Activated T-cell treated with anti-CD3 and anti-CD28 coated beads, Interleukin-2, amount 50 U/mL, for 4 hours (primary cell): ENCODE data around the gene FAM168A. TPM values are rescaled to one million over a fixed set of nuclear protein-coding genes. Genes with fewer than 3 reads are reported as not detected.
"Not testable (repeated sequence)": the region's sequence is repeated elsewhere in the genome, so short reads cannot be mapped to it uniquely, and the experiment has no call there.

Experiments
- ATAC-seq, 2 donors: fragments of 200-7000 bp; cut with Tn5 transposase; one replicate each; pipeline ENCODE4 v1.10.0; 2021
- DNase-seq: peaks from one replicate; pipeline ENCODE4 v3.0.0-alpha.2; 2020
- H3K27me3 Mint-ChIP-seq: one replicate; pipeline ENCODE4 v1.8.0; 2021; ENCODE audit warnings: low read depth, mixed read lengths
- H3K36me3 Mint-ChIP-seq: one replicate; pipeline ENCODE4 v1.8.0; 2022; ENCODE audit warnings: mixed read lengths; ENCODE audit not compliant: insufficient read depth
- H3K4me1 Mint-ChIP-seq: one replicate; pipeline ENCODE4 v1.8.0; 2021; ENCODE audit warnings: low read depth, mixed read lengths
- H3K4me3 Mint-ChIP-seq: one replicate; pipeline ENCODE4 v1.8.0; 2021; ENCODE audit warnings: mild to moderate bottlenecking, moderate library complexity, mixed read lengths
- H3K9me3 Mint-ChIP-seq: one replicate; pipeline ENCODE4 v1.8.0; 2021; ENCODE audit warnings: mixed read lengths
- total RNA-seq, 3 donors: library from RNA; stranded (reverse); gene quantifications; one replicate each; pipeline ENCODE4 v1.2.1, GENCODE V29; 2021

FAM168A gene
- total RNA-seq, 3 donors from 2014 or later: 7.2 to 8.7 (median 8.3) TPM

- DNase-seq: no peak
- H3K9me3 Mint-ChIP-seq: peaks cover 14% of the 10 kb centered on the region
- no peak for ATAC-seq
- H3K4me3 Mint-ChIP-seq: no peak overlapping the region
- peaks cover 22% of the 10 kb centered on the region for H3K36me3 Mint-ChIP-seq
- no peaks in the 10 kb centered on the region for H3K27me3 Mint-ChIP-seq
- H3K4me1 Mint-ChIP-seq: no peaks in the 10 kb centered on the region
Measured at GRCh38 chr11:73508243-73509176, 89.4 kb downstream of the FAM168A start.

DNA sequence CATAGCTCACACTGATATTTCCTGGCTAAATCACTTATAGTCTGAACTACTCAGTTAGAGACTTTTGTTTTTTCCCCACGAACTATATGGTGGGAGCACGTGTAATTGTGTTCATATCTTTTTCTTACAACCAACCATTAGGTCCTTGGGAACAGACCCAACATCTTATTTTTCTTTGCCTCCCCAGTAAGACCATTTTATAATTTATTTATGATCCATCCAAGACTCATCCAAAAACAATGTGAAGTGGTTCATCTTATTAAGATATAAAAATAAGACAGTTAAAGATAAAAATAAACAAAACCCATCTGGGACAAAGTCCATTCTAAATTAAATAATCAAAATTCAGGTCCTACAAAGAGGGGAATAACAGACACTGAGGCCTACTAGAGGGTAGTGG is 90.8 kb downstream of the FAM168A start:
- no peaks in the 10 kb centered on the region for H3K27me3 Mint-ChIP-seq
- DNase-seq (no peak), ATAC-seq (no peak)
- peaks cover 14% of the 10 kb centered on the region for H3K9me3 Mint-ChIP-seq
- no peak overlapping the region for H3K4me3 Mint-ChIP-seq
- H3K36me3 Mint-ChIP-seq: peaks cover 22% of the 10 kb centered on the region
- H3K4me1 Mint-ChIP-seq: peaks cover 4% of the 10 kb centered on the region

DNA sequence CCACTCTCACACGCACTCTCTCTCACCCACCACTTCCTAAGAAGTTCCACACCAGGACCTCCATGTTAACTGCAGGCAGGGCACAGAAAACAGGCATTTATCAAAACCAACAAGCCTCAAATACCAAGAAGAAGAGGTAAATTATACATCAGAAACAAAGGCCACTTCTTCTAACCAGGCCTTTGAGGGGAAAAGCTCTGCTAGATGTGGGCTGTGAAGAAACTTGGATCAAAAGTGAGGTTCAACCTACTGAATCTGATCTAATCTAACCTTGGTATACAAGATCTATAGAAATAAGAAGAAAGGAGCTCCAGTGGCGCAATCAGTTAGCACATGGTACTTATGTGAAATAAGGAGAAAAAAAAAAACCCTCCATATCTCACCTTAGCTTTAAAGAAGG is 91.9 kb downstream of the FAM168A start:
- peaks cover 12% of the 10 kb centered on the region for H3K4me1 Mint-ChIP-seq
- H3K27me3 Mint-ChIP-seq: no peaks in the 10 kb centered on the region
- peaks cover 14% of the 10 kb centered on the region for H3K9me3 Mint-ChIP-seq
- peaks cover 22% of the 10 kb centered on the region for H3K36me3 Mint-ChIP-seq
- no peak overlapping the region for H3K4me3 Mint-ChIP-seq
- DNase-seq (no peak), ATAC-seq (no peak)

- H3K36me3 Mint-ChIP-seq: peaks cover 12% of the 10 kb centered on the region
- no peaks in the 10 kb centered on the region for H3K9me3 Mint-ChIP-seq
- no peak for ATAC-seq
- H3K27me3 Mint-ChIP-seq: no peaks in the 10 kb centered on the region
- DNase-seq: no peak
- H3K4me1 Mint-ChIP-seq: peaks cover 19% of the 10 kb centered on the region
- no peak overlapping the region for H3K4me3 Mint-ChIP-seq
Measured at GRCh38 chr11:73498343-73498742, 99.6 kb downstream of the FAM168A start.

GRCh38 chr11:73496134-73496533 is 101.8 kb downstream of the FAM168A start:
- no peak overlapping the region for H3K4me3 Mint-ChIP-seq
- ATAC-seq: no peak
- peaks cover 8% of the 10 kb centered on the region for H3K4me1 Mint-ChIP-seq
- peaks cover 12% of the 10 kb centered on the region for H3K36me3 Mint-ChIP-seq
- no peaks in the 10 kb centered on the region for H3K27me3 Mint-ChIP-seq
- no peak for DNase-seq
- no peaks in the 10 kb centered on the region for H3K9me3 Mint-ChIP-seq

DNA sequence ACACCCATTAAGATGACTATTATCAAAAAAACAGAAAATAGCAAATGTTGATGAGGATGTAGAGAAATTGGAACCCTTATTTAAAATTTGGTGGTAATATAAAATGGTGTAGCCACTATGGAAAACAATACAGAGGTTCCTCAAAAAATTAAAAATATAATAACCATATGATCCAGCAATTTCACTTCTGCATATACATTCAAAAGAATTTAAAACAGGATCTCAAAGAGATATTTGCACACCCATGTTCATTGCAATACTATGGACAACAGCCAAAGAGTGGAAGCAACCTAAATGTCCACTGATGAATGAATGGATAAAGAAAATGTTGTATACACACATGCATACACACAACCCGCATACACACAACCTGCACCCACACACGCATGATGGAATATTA is 102.2 kb downstream of the FAM168A start:
- H3K4me1 Mint-ChIP-seq: peaks cover 5% of the 10 kb centered on the region
- H3K4me3 Mint-ChIP-seq: no peak overlapping the region
- H3K9me3 Mint-ChIP-seq: no peaks in the 10 kb centered on the region
- DNase-seq: no peak
- no peaks in the 10 kb centered on the region for H3K27me3 Mint-ChIP-seq
- peaks cover 12% of the 10 kb centered on the region for H3K36me3 Mint-ChIP-seq
- no peak for ATAC-seq

DNA sequence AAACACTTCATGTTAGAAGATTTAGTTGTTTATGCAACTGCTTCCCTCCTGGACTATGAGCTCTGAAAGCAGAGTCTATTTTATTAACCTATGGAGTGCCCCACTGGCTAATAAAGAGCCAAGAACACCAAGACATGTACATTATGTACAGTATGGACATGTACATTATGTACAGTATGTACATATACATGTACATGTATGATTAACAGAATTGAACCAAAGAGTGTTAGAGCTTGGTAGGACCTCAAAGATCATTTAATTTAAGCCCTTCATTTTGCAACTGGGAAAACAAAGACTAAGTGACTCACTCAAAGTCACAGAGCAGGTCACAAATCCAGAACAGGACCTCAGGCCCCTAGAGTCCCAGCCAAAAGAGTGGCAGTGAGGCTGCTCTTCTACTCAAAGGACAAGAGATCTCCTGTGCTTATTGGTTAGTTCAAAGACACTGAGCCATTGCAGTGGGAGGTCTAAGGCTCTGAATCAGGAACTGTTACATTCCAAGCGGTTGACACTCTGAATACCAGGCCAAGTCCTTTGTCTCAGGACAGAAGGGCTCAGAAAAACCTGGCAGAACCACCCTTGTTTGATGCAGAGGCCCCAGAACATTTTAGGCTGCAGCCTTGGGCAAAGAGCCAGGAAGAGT is 103.8 kb downstream of the FAM168A start:
- H3K4me3 Mint-ChIP-seq: no peak overlapping the region
- DNase-seq (no peak), ATAC-seq (no peak)
- H3K9me3 Mint-ChIP-seq: no peaks in the 10 kb centered on the region
- H3K4me1 Mint-ChIP-seq: no peaks in the 10 kb centered on the region
- H3K27me3 Mint-ChIP-seq: no peaks in the 10 kb centered on the region
- peaks cover 12% of the 10 kb centered on the region for H3K36me3 Mint-ChIP-seq

DNA sequence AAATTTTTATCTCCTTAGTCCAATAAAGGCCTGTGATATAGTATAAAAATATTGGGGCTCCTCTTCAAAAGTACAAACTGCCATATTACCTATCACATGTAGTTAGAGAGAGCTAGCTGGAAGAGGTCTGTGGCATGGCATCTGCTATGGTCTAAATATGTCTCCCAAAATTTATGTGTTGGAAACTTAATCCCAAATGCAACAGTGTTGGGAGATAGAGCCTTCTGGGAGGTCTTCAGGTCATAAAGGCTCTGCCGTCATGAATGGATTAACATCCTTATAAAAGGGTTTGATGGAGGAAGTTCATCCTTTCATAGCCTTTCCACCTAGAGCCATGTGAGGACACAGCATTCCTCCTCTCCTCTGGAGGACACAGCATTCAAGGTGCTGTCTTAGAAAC is 116.3 kb downstream of the FAM168A start:
- DNase-seq: no peak
- peaks cover 20% of the 10 kb centered on the region for H3K9me3 Mint-ChIP-seq
- ATAC-seq: no peak
- H3K4me3 Mint-ChIP-seq: no peak overlapping the region
- peaks cover 11% of the 10 kb centered on the region for H3K36me3 Mint-ChIP-seq
- H3K4me1 Mint-ChIP-seq: peaks cover 2% of the 10 kb centered on the region
- H3K27me3 Mint-ChIP-seq: no peaks in the 10 kb centered on the region

DNA sequence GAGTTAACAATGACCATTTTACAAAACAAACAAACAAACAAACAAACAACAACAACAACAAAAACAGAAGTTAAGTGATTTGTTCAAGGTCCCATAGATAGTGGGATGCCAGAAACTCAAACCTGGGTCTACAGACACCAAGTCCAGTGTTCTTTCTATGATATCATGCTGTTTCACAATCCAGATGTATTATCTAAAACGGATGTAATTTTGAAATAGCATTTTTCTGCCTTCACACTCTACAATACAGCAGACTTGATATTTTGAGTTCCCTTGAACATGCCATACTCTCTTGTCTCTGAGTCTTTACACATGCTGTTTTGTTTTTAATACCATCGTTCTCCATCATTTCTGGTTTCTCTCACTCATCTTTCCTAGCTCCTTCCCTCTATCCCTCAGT is 117.2 kb downstream of the FAM168A start:
- ATAC-seq: no peak
- DNase-seq: no peak
- Mint-ChIP-seq H3K4me1 (peaks cover 2% of the 10 kb centered on the region), H3K36me3 (peaks cover 11% of the 10 kb centered on the region), H3K27me3 (no peaks in the 10 kb centered on the region), H3K9me3 (peaks cover 22% of the 10 kb centered on the region), H3K4me3 (no peak overlapping the region)

DNA sequence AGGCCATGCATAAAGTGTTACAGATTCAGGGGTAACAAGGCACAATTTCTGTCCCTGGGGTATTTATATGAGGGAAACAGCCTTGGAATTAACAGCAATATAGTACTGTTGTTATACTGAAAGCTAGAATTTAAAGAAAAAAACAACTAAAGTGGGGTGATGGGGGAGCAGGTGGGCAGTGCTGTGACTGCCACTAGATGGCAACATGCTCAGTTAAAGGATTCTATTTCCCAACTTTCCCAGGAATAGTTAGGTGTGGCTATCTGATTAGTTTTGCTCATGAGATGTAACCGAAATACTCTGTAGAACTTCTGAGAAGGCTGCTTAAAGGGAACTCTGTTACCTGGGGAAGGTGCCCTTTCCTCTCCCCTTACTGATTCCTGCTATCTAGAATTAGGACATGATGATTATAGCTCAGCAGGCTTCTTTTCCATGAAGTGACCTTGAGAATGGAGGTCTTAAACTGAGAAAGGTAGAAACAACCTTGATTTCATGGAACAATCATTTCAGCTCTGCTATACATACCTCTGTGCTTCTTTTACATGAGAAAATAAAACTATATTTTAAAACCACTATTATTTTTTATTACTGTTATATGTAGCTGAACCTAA is 119.1 kb downstream of the FAM168A start:
- peaks cover 22% of the 10 kb centered on the region for H3K9me3 Mint-ChIP-seq
- peaks cover 2% of the 10 kb centered on the region for H3K4me1 Mint-ChIP-seq
- ATAC-seq (no peak), DNase-seq (no peak)
- no peaks in the 10 kb centered on the region for H3K27me3 Mint-ChIP-seq
- H3K36me3 Mint-ChIP-seq: peaks cover 11% of the 10 kb centered on the region
- H3K4me3 Mint-ChIP-seq: no peak overlapping the region

- Mint-ChIP-seq H3K4me1 (peaks cover 2% of the 10 kb centered on the region), H3K36me3 (peaks cover 12% of the 10 kb centered on the region), H3K4me3 (no peak overlapping the region), H3K9me3 (peaks cover 22% of the 10 kb centered on the region), H3K27me3 (no peaks in the 10 kb centered on the region)
- no peak for DNase-seq
- ATAC-seq: no peak
Measured at GRCh38 chr11:73477518-73477917, 120.4 kb downstream of the FAM168A start.

- peaks cover 2% of the 10 kb centered on the region for H3K4me1 Mint-ChIP-seq
- peaks cover 12% of the 10 kb centered on the region for H3K36me3 Mint-ChIP-seq
- peaks cover 22% of the 10 kb centered on the region for H3K9me3 Mint-ChIP-seq
- no peak overlapping the region for H3K4me3 Mint-ChIP-seq
- no peak for DNase-seq
- no peak for ATAC-seq
- no peaks in the 10 kb centered on the region for H3K27me3 Mint-ChIP-seq
Measured at GRCh38 chr11:73475549-73476095, 122.3 kb downstream of the FAM168A start.

GRCh38 chr11:73473252-73473651 is 124.7 kb downstream of the FAM168A start:
- Mint-ChIP-seq H3K36me3 (peaks cover 16% of the 10 kb centered on the region), H3K9me3 (peaks cover 17% of the 10 kb centered on the region), H3K4me1 (no peaks in the 10 kb centered on the region), H3K4me3 (no peak overlapping the region), H3K27me3 (no peaks in the 10 kb centered on the region)
- ATAC-seq (no peak), DNase-seq (no peak)

GRCh38 chr11:73470036-73470612 is 127.8 kb downstream of the FAM168A start:
- H3K4me1 Mint-ChIP-seq, H3K27me3 Mint-ChIP-seq, ATAC-seq, H3K4me3 Mint-ChIP-seq, H3K9me3 Mint-ChIP-seq, DNase-seq: not testable (repeated sequence)
- H3K36me3 Mint-ChIP-seq: peaks cover 11% of the 10 kb centered on the region
